ENCODE results near the gene MZF1. TPM values are rescaled to one million over a fixed set of nuclear protein-coding genes. Genes with fewer than 3 reads are reported as not detected.
A peak's percentile ranks its signal among the peaks of the same experiment; 100 is the strongest.

MZF1 gene
- total and polyA plus RNA-seq, 4 donors, result 10.3 to 51.7 (median 32.1) TPM

DNA sequence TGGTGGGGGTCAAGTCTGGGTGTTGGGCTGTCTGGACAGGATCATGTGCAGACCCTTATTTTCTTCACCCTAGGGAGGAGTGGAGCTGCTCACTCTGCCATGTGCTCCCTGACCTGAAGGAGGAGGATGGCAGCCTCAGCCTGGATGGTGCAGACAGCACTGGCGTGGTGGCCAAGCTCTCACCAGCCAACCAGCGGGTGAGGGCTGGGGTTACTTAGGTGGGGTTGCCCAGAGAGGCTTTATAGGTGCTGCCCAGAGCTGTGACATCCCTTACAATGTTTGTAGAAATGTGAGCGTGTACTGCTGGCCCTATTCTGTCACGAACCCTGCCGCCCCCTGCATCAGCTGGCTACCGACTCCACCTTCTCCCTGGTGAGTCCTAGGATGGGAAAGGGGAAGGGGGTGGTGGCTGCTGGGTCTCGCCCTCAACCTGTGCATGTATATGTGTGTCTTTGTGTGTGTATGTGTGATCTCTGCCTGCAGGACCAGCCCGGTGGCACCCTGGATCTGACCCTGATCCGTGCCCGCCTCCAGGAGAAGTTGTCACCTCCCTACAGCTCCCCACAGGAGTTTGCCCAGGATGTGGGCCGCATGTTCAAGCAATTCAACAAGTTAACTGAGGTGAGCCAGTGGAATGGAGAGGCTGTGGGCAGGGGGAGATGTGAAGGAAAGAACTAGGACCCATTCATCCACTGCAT is 23.3 kb downstream of the MZF1 start:
- H3K27ac ChIP-seq (ENCODE audit: low read depth, low read length), result no peak overlapping the region
- H3K36me3 ChIP-seq (ENCODE audit: control insufficient read depth, insufficient read depth, low read length), result peaks cover 88% of the 10 kb centered on the region
- H3K4me3 ChIP-seq (ENCODE audit: low read depth, low read length), result no peak overlapping the region
- no peaks in the 10 kb centered on the region for H3K9me3 ChIP-seq (ENCODE audit: control insufficient read depth, insufficient read depth, low read length)
- WGBS (ENCODE audit: insufficient coverage), result 92% methylated on average over 5 of the region's 11 CpGs
- DNase-seq (ENCODE audit: low read depth in 4 of 6, low spot score in 6 of 6), result no peak
- H3K27me3 ChIP-seq (ENCODE audit: control insufficient read depth, insufficient read depth, low read length), result no peaks in the 10 kb centered on the region
- peaks cover 36% of the 10 kb centered on the region for H3K4me1 ChIP-seq (ENCODE audit: control insufficient read depth, insufficient read depth, low read length)

DNA sequence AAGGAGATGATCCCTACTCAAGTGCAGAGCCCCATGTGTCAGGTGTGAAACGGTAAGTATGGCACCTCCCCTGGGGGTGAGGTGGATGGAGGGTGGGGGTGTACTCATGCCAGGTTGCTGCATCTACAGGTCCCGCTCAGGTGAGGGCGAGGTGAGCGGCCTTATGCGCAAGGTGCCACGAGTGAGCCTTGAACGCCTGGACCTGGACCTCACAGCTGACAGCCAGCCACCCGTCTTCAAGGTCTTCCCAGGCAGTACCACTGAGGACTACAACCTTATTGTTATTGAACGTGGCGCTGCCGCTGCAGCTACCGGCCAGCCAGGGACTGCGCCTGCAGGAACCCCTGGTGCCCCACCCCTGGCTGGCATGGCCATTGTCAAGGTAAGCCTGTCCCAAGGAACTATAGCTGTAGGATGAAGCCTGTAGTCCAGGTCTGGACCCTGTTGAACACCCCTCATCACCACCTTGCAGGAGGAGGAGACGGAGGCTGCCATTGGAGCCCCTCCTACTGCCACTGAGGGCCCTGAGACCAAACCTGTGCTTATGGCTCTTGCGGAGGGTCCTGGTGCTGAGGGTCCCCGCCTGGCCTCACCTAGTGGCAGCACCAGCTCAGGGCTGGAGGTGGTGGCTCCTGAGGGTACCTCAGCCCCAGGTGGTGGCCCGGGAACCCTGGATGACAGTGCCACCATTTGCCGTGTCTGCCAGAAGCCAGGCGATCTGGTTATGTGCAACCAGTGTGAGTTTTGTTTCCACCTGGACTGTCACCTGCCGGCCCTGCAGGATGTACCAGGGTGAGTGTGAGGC is 24.1 kb downstream of the MZF1 start:
- peaks cover 28% of the 10 kb centered on the region for H3K4me1 ChIP-seq (ENCODE audit: control insufficient read depth, insufficient read depth, low read length)
- H3K36me3 ChIP-seq (ENCODE audit: control insufficient read depth, insufficient read depth, low read length), result peaks cover 88% of the 10 kb centered on the region
- 95% methylated on average over 18 of the region's 20 CpGs for WGBS (ENCODE audit: insufficient coverage)

GRCh38 chr19:58547323-58548312 is 25.5 kb downstream of the MZF1 start:
- H3K4me3 ChIP-seq (ENCODE audit: low read depth, low read length), result no peak overlapping the region
- no peaks in the 10 kb centered on the region for H3K27me3 ChIP-seq (ENCODE audit: control insufficient read depth, insufficient read depth, low read length)
- H3K9me3 ChIP-seq (ENCODE audit: control insufficient read depth, insufficient read depth, low read length), result no peaks in the 10 kb centered on the region
- H3K4me1 ChIP-seq (ENCODE audit: control insufficient read depth, insufficient read depth, low read length), result peaks cover 25% of the 10 kb centered on the region
- WGBS (ENCODE audit: insufficient coverage), result 93% methylated on average over 14 of the region's 18 CpGs
- H3K36me3 ChIP-seq (ENCODE audit: control insufficient read depth, insufficient read depth, low read length), result peaks cover 77% of the 10 kb centered on the region
- no peak for DNase-seq (ENCODE audit: low read depth in 4 of 6, low spot score in 6 of 6)
- H3K27ac ChIP-seq (ENCODE audit: low read depth, low read length), result no peak overlapping the region

More for the DNA sequence above, 24.1 kb downstream of the MZF1 start:
- Histone ChIP-seq H3K4me3 (ENCODE audit: low read depth, low read length) (no peak overlapping the region), H3K27ac (ENCODE audit: low read depth, low read length) (no peak overlapping the region), H3K9me3 (ENCODE audit: control insufficient read depth, insufficient read depth, low read length) (no peaks in the 10 kb centered on the region), H3K27me3 (ENCODE audit: control insufficient read depth, insufficient read depth, low read length) (no peaks in the 10 kb centered on the region)
- DNase-seq (ENCODE audit: low read depth in 4 of 6, low spot score in 6 of 6), result no peak

DNA sequence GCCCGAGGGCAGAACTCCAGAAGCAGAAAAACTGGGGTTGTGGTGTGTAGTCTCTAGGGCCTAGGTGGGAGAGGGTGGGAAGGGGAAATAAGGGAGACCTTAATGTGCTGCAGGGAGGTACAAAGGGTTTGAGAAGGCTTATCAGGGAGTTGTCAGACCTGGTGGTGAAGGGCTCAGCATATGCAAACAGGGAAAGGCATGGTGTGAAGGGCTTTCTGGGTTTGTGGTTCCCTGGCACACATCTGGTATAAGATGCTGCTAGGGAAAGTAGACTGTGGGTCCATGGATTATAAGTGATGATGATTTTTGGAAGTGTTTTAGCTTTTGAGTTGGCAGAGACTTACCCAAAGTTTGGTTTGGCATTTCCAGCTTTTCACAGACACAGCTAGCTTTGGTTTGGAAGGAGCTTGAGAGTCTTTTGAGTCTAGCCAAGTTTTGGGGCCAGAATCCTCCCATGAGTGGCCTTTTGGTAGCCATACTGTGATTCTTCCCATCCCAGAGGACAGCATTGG is 27.1 kb downstream of the MZF1 start:
- peak overlapping the region; percentile 73 for H3K4me3 ChIP-seq (ENCODE audit: low read depth, low read length)
- no peak for DNase-seq (ENCODE audit: low read depth in 4 of 6, low spot score in 6 of 6)
- H3K27me3 ChIP-seq (ENCODE audit: control insufficient read depth, insufficient read depth, low read length), result no peaks in the 10 kb centered on the region
- peaks cover 61% of the 10 kb centered on the region for H3K36me3 ChIP-seq (ENCODE audit: control insufficient read depth, insufficient read depth, low read length)
- H3K27ac ChIP-seq (ENCODE audit: low read depth, low read length), result no peak overlapping the region
- peaks cover 25% of the 10 kb centered on the region for H3K4me1 ChIP-seq (ENCODE audit: control insufficient read depth, insufficient read depth, low read length)
- WGBS (ENCODE audit: insufficient coverage), result 29% methylated on average over 1 of the region's 1 CpG
- H3K9me3 ChIP-seq (ENCODE audit: control insufficient read depth, insufficient read depth, low read length), result no peaks in the 10 kb centered on the region

DNA sequence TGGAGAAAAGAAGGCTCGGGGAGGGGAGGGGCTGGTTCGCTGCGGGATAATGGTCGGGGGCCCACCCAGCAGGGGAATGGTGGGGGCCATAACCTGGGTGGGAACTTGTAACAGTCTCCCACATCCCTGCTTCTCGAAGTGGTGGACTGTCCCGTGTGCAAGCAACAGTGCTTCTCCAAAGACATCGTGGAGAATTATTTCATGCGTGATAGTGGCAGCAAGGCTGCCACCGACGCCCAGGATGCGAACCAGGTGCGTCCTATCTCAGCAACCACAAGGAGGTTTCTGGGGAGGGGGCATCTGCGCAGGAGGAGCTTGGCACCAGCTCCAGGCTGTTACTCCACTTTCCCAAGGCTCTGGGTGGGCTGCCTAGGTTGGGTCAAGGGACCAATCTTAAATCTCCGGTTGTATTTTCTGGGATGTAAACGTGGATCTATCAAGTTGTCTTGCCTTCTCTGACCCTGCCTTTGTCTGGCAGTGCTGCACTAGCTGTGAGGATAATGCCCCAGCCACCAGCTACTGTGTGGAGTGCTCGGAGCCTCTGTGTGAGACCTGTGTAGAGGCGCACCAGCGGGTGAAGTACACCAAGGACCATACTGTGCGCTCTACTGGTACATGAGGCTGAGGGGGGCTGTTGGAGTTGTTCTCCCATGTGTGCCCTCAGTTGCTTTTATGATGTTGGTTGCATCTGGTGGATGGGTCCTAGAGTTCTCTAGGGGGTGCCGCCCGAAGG is 27.7 kb downstream of the MZF1 start:
- Histone ChIP-seq H3K27me3 (ENCODE audit: control insufficient read depth, insufficient read depth, low read length) (peaks cover under 1% of the 10 kb centered on the region), H3K4me1 (ENCODE audit: control insufficient read depth, insufficient read depth, low read length) (peaks cover 25% of the 10 kb centered on the region), H3K4me3 (ENCODE audit: low read depth, low read length) (peak overlapping the region; percentile 73), H3K36me3 (ENCODE audit: control insufficient read depth, insufficient read depth, low read length) (peaks cover 55% of the 10 kb centered on the region), H3K27ac (ENCODE audit: low read depth, low read length) (no peak overlapping the region), H3K9me3 (ENCODE audit: control insufficient read depth, insufficient read depth, low read length) (no peaks in the 10 kb centered on the region)
- no peak for DNase-seq (ENCODE audit: low read depth in 4 of 6, low spot score in 6 of 6)
- 10% methylated on average over 21 of the region's 21 CpGs for WGBS (ENCODE audit: insufficient coverage)

DNA sequence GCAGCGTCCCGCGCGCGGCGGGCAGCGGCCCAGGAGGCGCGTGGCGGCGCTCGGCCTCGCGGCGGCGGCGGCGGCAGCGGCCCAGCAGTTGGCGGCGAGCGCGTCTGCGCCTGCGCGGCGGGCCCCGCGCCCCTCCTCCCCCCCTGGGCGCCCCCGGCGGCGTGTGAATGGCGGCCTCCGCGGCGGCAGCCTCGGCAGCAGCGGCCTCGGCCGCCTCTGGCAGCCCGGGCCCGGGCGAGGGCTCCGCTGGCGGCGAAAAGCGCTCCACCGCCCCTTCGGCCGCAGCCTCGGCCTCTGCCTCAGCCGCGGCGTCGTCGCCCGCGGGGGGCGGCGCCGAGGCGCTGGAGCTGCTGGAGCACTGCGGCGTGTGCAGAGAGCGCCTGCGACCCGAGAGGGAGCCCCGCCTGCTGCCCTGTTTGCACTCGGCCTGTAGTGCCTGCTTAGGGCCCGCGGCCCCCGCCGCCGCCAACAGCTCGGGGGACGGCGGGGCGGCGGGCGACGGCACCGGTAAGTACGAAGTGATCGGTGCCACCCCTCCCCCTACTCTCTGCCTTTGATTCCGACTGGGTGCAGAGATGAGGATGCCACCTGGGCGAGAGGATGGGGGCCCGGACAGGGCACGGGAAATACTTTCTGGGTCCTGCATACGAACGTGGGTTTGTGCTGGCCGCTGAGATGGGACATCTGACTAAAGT is 28.4 kb downstream of the MZF1 start:
- Histone ChIP-seq H3K27ac (ENCODE audit: low read depth, low read length) (peak overlapping the region; percentile 99), H3K4me3 (ENCODE audit: low read depth, low read length) (peak overlapping the region; percentile 73), H3K4me1 (ENCODE audit: control insufficient read depth, insufficient read depth, low read length) (peaks cover 25% of the 10 kb centered on the region), H3K27me3 (ENCODE audit: control insufficient read depth, insufficient read depth, low read length) (peaks cover 2% of the 10 kb centered on the region), H3K36me3 (ENCODE audit: control insufficient read depth, insufficient read depth, low read length) (peaks cover 48% of the 10 kb centered on the region), H3K9me3 (ENCODE audit: control insufficient read depth, insufficient read depth, low read length) (no peaks in the 10 kb centered on the region)
- under 1% methylated on average over 84 of the region's 92 CpGs for WGBS (ENCODE audit: insufficient coverage)
- no peak for DNase-seq (ENCODE audit: low read depth in 4 of 6, low spot score in 6 of 6)

DNA sequence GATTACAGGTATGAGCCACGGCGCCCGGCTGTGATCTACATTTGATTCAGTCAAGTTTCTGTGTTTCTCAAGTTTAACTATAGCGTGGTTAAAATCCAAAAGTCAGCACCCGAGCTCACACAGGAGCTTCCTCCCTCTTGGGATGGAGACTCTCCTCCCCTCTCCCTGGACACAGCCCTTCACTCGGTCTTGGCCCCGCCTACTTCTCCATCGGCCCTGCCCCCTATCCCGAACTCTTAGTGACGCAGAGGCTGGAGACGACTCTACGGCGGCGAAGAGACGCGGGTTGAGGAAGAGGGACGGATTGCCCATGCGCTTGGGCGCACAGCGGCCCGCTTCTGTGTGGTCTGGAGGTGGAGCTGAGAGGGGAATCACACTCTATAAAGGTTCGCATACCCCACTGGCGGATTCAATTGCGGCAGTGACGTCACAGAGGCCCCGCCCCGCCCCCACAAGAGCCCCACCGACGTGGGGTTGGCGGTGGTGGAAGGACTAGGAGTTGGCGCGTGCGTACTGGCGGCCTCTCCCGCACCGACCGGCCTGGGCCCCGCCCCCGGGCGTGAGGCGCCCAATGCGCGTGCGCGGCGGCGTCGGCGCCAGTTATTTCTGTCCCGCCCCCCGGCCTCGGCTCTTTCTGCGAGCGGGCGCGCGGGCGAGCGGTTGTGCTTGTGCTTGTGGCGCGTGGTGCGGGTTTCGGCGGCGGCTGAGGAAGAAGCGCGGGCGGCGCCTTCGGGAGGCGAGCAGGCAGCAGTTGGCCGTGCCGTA is 29.1 kb downstream of the MZF1 start, which contains the start of gene TRIM28:
Gene TRIM28 (plus strand): TSS at position 239 of the 765 bp plus-strand sequence. CDS start 694 bp downstream, outside the sequence.
- Histone ChIP-seq H3K4me1 (ENCODE audit: control insufficient read depth, insufficient read depth, low read length) (peaks cover 25% of the 10 kb centered on the region), H3K4me3 (ENCODE audit: low read depth, low read length) (peak within 1 kb of the TSS; percentile 73), H3K9me3 (ENCODE audit: control insufficient read depth, insufficient read depth, low read length) (no peaks in the 10 kb centered on the region), H3K27ac (ENCODE audit: low read depth, low read length) (peak within 1 kb of the TSS; percentile 99), H3K36me3 (ENCODE audit: control insufficient read depth, insufficient read depth, low read length) (peaks cover 40% of the 10 kb centered on the region), H3K27me3 (ENCODE audit: control insufficient read depth, insufficient read depth, low read length) (peaks cover 8% of the 10 kb centered on the region)
- peak; percentile 94 to 99 (median 96) for DNase-seq (ENCODE audit: low read depth in 4 of 6, low spot score in 6 of 6)
- under 1% methylated on average over 68 of the region's 73 CpGs for WGBS (ENCODE audit: insufficient coverage)
